PC-3 (cell line): ENCODE data around the gene SLCO2A1. TPM values are rescaled to one million over a fixed set of nuclear protein-coding genes. Genes with fewer than 3 reads are reported as not detected.

Experiments used
- ATAC-seq: fragments of 200-7000 bp; cut with Tn5 transposase; 2 replicates; pipeline ENCODE4 v1.9.1; 2020; ENCODE audit warnings: mild to moderate bottlenecking, moderate library complexity
- BruUV-seq: library from RNA; stranded (reverse); fragments of 400-500 nt; replicated peaks from 2 replicates; lab custom pipeline; 2021; lab: Mats Ljungman, UMichigan
- CTCF ChIA-PET: fragments of 300-600 bp; sonication (Branson Sonifier 250); formaldehyde crosslinking; loops from one replicate; lab custom pipeline; 2022; ENCODE audit warnings: antibody characterized with exemption; lab: Charles Lee
- POLR2A ChIA-PET: fragments of 300-600 bp; sonication (Branson Sonifier 250); formaldehyde crosslinking; loops from one replicate; lab custom pipeline; 2022; ENCODE audit warnings: antibody characterized with exemption; ENCODE audit not compliant: unreplicated experiment; lab: Charles Lee
- DNase-seq: peaks from one replicate; pipeline ENCODE4 v3.0.0-alpha.2; 2015
- H2AFZ ChIP-seq: fragments of 300-600 bp; sonication (generic); 2 replicates; pipeline ENCODE4 v1.6.0; 2016; ENCODE audit warnings: antibody characterized with exemption, low read length
- H3F3A ChIP-seq: fragments of 300-600 bp; sonication (generic); one replicate; pipeline ENCODE4 v1.6.0; 2017; ENCODE audit warnings: antibody characterized with exemption, low read length, control low read depth, mild to moderate bottlenecking; ENCODE audit not compliant: unreplicated experiment
- H3K27ac ChIP-seq: fragments of 300-600 bp; sonication (generic); 2 replicates; pipeline ENCODE4 v1.5.1; 2016; ENCODE audit warnings: mild to moderate bottlenecking, low read length
- H3K27me3 ChIP-seq: fragments of 300-600 bp; sonication (generic); 2 replicates; pipeline ENCODE4 v1.6.1; 2016; ENCODE audit warnings: low read length, mixed read lengths
- H3K36me3 ChIP-seq: fragments of 300-600 bp; sonication (generic); 2 replicates; pipeline ENCODE4 v1.6.1; 2016; ENCODE audit warnings: low read depth, mixed run types, low read length, mixed read lengths
- H3K4me1 ChIP-seq: fragments of 300-600 bp; sonication (generic); 2 replicates; pipeline ENCODE4 v1.5.1; 2016; ENCODE audit warnings: low read length; ENCODE audit not compliant: insufficient read depth
- H3K4me2 ChIP-seq: fragments of 300-600 bp; sonication (generic); 2 replicates; pipeline ENCODE4 v1.6.0; 2016; ENCODE audit warnings: low read length
- H3K4me3 ChIP-seq: fragments of 300-600 bp; sonication (generic); 2 replicates; pipeline ENCODE4 v1.5.1; 2016; ENCODE audit warnings: mild to moderate bottlenecking, low read length, mixed read lengths
- H3K79me2 ChIP-seq: fragments of 300-600 bp; sonication (generic); 2 replicates; pipeline ENCODE4 v1.6.1; 2017; ENCODE audit warnings: low read length, mixed read lengths
- H3K9ac ChIP-seq: fragments of 300-600 bp; sonication (generic); 2 replicates; pipeline ENCODE4 v1.6.0; 2016; ENCODE audit warnings: mild to moderate bottlenecking, low read length
- H3K9me2 ChIP-seq: fragments of 300-600 bp; sonication (generic); replicated peaks from 2 replicates; pipeline ENCODE4 v1.6.1; 2016; ENCODE audit warnings: mixed run types, low read length, mixed read lengths
- H3K9me3 ChIP-seq: fragments of 300-600 bp; sonication (generic); 2 replicates; pipeline ENCODE4 v1.6.1; 2016; ENCODE audit warnings: low read length, mixed read lengths
- H4K20me1 ChIP-seq: fragments of 300-600 bp; sonication (generic); 2 replicates; pipeline ENCODE4 v1.6.1; 2016; ENCODE audit warnings: low read length, mixed read lengths
- EZH2 ChIP-seq: fragments of 300-600 bp; sonication (generic); IDR thresholded peaks from one replicate; pipeline ENCODE4 v1.6.1; 2017; ENCODE audit warnings: antibody characterized with exemption, mild to moderate bottlenecking, low read length; ENCODE audit not compliant: unreplicated experiment
- EZH2phosphoT487 ChIP-seq: fragments of 300-600 bp; sonication (generic); IDR thresholded peaks from 2 replicates; pipeline ENCODE4 v1.6.1; 2018; ENCODE audit warnings: mild to moderate bottlenecking, antibody characterized with exemption, low read length, borderline replicate concordance
- intact Hi-C: fragments of 100-400 bp; cut with micrococcal nuclease; formaldehyde crosslinking; loops from 2 replicates; pipeline ENCODE4 v1.9.0; 2023
- total RNA-seq: library from RNA; depleted of rRNA; stranded (reverse); fragments of >200 nt; gene quantifications from 2 replicates; pipeline ENCODE4 v1.2.3, GENCODE V29; 2014
- TF ChIP-seq, protein P1 (sequence below): fragments of 300-600 bp; sonication (generic); conservative IDR thresholded peaks from 2 replicates; pipeline ENCODE4 v1.5.1; 2017; ENCODE audit warnings: antibody characterized with exemption, low read depth, mild to moderate bottlenecking, low read length

Gene SLCO2A1
- total RNA-seq, 1 experiment from 2014 or later = not detected

DNA sequence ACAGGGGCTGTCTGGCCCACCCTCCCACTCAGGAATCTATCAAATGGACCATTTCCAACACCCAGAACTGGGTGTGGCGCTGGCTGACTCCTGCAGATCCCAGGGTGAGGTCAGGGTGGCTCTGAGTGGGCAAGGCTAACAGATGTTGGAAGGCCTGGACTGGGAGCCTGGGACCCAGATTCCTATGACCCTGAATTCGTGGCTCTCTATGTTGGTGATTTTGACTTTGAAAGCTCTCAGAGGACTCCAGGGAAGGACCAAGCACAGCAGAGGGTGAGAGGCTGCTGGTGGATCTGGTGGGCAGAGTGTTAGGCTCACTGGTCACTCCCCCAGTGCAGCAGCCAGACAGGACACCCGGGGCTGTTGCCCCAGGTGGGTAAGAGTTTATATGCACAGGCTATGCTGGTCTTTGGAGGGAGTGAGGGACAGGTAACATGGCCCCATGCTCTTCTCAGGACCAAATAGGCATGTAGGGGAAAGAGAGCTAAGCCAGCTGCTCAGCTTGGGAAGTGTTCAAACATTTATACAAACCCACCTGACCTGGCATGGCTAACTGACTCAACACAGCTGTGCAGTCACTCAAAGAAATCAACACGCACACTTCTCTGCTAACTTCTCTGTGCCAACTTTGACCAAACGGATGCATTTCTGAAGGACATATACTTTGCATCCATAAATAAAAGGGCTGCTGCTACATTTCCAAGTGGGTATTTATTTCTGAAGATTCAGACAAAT lies 71.5 kb downstream of the SLCO2A1 start:
- H3K9me2 ChIP-seq = no peaks in the 10 kb centered on the region
- ChIA-PET POLR2A (no interaction called here), CTCF (no interaction called here)
- no peaks in the 10 kb centered on the region for H3K79me2 ChIP-seq
- H3K4me2 ChIP-seq = no peak overlapping the region
- H3K27me3 ChIP-seq = no peaks in the 10 kb centered on the region
- ATAC-seq (no peak), DNase-seq (no peak)
- no TSS peak for BruUV-seq
- H3K4me1 ChIP-seq = no peaks in the 10 kb centered on the region
- no peaks in the 10 kb centered on the region for H3F3A ChIP-seq
- no peaks in the 10 kb centered on the region for H4K20me1 ChIP-seq
- H3K36me3 ChIP-seq = no peaks in the 10 kb centered on the region
- H3K27ac ChIP-seq = no peak overlapping the region
- no peak overlapping the region for H3K4me3 ChIP-seq
- intact Hi-C loops = no loop called here
- H2AFZ ChIP-seq = no peak overlapping the region
- H3K9me3 ChIP-seq = no peaks in the 10 kb centered on the region
- H3K9ac ChIP-seq = no peak overlapping the region
- TF ChIP-seq, protein P1, sequence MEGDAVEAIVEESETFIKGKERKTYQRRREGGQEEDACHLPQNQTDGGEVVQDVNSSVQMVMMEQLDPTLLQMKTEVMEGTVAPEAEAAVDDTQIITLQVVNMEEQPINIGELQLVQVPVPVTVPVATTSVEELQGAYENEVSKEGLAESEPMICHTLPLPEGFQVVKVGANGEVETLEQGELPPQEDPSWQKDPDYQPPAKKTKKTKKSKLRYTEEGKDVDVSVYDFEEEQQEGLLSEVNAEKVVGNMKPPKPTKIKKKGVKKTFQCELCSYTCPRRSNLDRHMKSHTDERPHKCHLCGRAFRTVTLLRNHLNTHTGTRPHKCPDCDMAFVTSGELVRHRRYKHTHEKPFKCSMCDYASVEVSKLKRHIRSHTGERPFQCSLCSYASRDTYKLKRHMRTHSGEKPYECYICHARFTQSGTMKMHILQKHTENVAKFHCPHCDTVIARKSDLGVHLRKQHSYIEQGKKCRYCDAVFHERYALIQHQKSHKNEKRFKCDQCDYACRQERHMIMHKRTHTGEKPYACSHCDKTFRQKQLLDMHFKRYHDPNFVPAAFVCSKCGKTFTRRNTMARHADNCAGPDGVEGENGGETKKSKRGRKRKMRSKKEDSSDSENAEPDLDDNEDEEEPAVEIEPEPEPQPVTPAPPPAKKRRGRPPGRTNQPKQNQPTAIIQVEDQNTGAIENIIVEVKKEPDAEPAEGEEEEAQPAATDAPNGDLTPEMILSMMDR = no peak
- TF ChIP-seq EZH2phosphoT487 = no peak
- TF ChIP-seq EZH2 = no peak

DNA sequence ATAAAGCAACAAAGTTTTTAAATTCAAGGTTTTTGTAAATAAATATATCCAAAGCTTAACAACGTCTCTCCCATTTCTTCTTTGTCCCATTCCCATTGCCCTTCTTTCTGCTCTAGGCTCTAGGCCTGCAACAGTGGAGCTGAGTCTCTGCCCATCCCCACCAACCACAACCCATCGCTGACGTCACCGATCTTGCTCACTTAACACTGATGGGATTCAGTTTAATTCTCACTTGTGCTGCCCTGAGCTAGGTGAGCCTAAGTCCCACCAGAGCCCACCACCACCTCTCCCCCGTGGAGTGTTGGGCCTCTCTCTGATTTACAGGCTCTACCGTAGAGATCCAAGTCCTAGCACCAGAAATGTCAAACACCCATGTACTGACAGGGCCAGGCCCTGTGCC lies 72.7 kb downstream of the SLCO2A1 start:
- ChIA-PET CTCF (no interaction called here), POLR2A (no interaction called here)
- Histone ChIP-seq H3K9me3 (no peaks in the 10 kb centered on the region), H3K4me2 (no peak overlapping the region), H3K9me2 (no peaks in the 10 kb centered on the region), H4K20me1 (no peaks in the 10 kb centered on the region), H3K27me3 (no peaks in the 10 kb centered on the region), H2AFZ (no peak overlapping the region), H3K4me1 (no peaks in the 10 kb centered on the region), H3K4me3 (no peak overlapping the region), H3F3A (no peaks in the 10 kb centered on the region), H3K79me2 (no peaks in the 10 kb centered on the region), H3K27ac (no peak overlapping the region), H3K36me3 (no peaks in the 10 kb centered on the region), H3K9ac (no peak overlapping the region)
- no TSS peak for BruUV-seq
- intact Hi-C loops = no loop called here
- DNase-seq = no peak
- ATAC-seq = no peak
- TF ChIP-seq EZH2 = no peak
- TF ChIP-seq, protein P1 = no peak
- TF ChIP-seq EZH2phosphoT487 = no peak

GRCh38 chr3:133956353-133956752 lies 73.4 kb downstream of the SLCO2A1 start:
- H3K4me2 ChIP-seq = no peak overlapping the region
- no peaks in the 10 kb centered on the region for H4K20me1 ChIP-seq
- no peaks in the 10 kb centered on the region for H3K9me2 ChIP-seq
- H3K27me3 ChIP-seq = no peaks in the 10 kb centered on the region
- no TSS peak for BruUV-seq
- no peaks in the 10 kb centered on the region for H3K79me2 ChIP-seq
- no peak overlapping the region for H3K9ac ChIP-seq
- no peak overlapping the region for H2AFZ ChIP-seq
- TF ChIP-seq EZH2phosphoT487 (no peak), EZH2 (no peak)
- TF ChIP-seq, protein P1 = no peak
- CTCF ChIA-PET = no interaction called here
- H3K9me3 ChIP-seq = no peaks in the 10 kb centered on the region
- intact Hi-C loops = no loop called here
- POLR2A ChIA-PET = no interaction called here
- no peaks in the 10 kb centered on the region for H3K4me1 ChIP-seq
- ATAC-seq (no peak), DNase-seq (no peak)
- no peaks in the 10 kb centered on the region for H3F3A ChIP-seq
- no peak overlapping the region for H3K4me3 ChIP-seq
- no peak overlapping the region for H3K27ac ChIP-seq
- H3K36me3 ChIP-seq = no peaks in the 10 kb centered on the region
